ENCODE data around the gene LSS. TPM values are rescaled to one million over a fixed set of nuclear protein-coding genes. Genes with fewer than 3 reads are reported as not detected.

LSS gene
- total and polyA plus RNA-seq, 2 of the 4 experiments (the other 2 are of a cell fraction), result 43.4 to 58.1 TPM

DNA sequence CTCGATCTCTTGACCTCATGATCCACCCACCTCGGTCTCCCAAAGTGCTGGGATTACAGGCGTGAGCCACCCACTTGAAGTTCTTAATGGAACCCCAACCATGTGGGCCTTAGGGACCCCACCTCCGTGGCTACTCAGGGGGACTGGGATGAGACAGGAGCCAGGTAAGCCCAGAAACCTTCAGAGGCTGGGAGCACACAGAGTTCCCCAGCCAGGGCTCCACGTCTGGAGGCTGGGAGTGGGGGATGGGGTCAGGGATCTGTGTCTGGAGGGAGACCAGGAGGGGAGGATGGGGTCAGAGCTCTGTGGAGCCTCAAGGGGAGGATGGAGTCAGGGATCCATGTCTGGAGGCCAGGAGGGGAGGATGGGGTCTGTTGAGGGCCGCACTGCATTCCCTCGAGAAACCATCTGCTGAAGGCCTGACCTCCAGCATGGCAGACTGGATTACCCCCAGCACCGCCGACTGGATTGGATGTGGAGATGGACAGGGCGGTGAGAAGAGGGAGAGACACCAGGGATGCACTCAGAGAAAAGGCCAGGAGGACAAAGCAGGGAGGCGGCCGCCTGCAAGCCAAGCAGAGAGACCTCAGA, 71.1 kb downstream of the LSS start:
- H4K91ac ChIP-seq (ENCODE audit: insufficient read depth, low read depth, low read length), result no peak overlapping the region
- no peak overlapping the region for H2BK5ac ChIP-seq (ENCODE audit: low read depth, low read length, poor library complexity, severe bottlenecking)
- H4K20me1 ChIP-seq (ENCODE audit: insufficient read depth, low read length), result no peaks in the 10 kb centered on the region
- H3K4me3 ChIP-seq (ENCODE audit: insufficient read depth, low read depth, low read length), result no peak overlapping the region
- no peak overlapping the region for H3K18ac ChIP-seq (ENCODE audit: low read depth, low read length)
- H3K9me3 ChIP-seq (ENCODE audit: control insufficient read depth, insufficient read depth, low read length), result peaks cover 2% of the 10 kb centered on the region; the same call in 1 of the 2 replicates
- no peak overlapping the region for H3K4me2 ChIP-seq (ENCODE audit: low read depth, low read length)
- in situ Hi-C loops (cut with MboI; ENCODE audit: low sequenced_read_pairs) (no loop called here), intact Hi-C loops (cut with micrococcal nuclease) (no loop called here), dilution Hi-C loops (cut with HindIII; ENCODE audit: low sequenced_read_pairs, unreplicated experiment) (no loop called here)
- 0 out of 2 replicates have a peak, but pooled peaks cover 3% of the 10 kb centered on the region for H3K9me1 ChIP-seq (ENCODE audit: insufficient read depth, low read length)
- peaks cover 2% of the 10 kb centered on the region for H3K4me1 ChIP-seq (ENCODE audit: control insufficient read depth, insufficient read depth, low read length)
- H3K4ac ChIP-seq (ENCODE audit: low read depth, low read length), result no peak overlapping the region
- H2BK20ac ChIP-seq (ENCODE audit: low read depth, low read length), result no peak overlapping the region
- no peak overlapping the region for H4K8ac ChIP-seq (ENCODE audit: low read depth in 2 of 2, low read length in 2 of 2)
- no peak overlapping the region for H2BK15ac ChIP-seq (ENCODE audit: low read depth, low read length)
- BruUV-seq (replicated peaks), result no TSS peak
- no peak overlapping the region for H3K56ac ChIP-seq (ENCODE audit: extremely low read depth, insufficient read depth, low read length)
- H3K14ac ChIP-seq (replicated peaks; ENCODE audit: low read depth, low read length), result no peak overlapping the region
- ATAC-seq (ENCODE audit: low read depth), result no peak
- TF ChIP-seq, protein P1, sequence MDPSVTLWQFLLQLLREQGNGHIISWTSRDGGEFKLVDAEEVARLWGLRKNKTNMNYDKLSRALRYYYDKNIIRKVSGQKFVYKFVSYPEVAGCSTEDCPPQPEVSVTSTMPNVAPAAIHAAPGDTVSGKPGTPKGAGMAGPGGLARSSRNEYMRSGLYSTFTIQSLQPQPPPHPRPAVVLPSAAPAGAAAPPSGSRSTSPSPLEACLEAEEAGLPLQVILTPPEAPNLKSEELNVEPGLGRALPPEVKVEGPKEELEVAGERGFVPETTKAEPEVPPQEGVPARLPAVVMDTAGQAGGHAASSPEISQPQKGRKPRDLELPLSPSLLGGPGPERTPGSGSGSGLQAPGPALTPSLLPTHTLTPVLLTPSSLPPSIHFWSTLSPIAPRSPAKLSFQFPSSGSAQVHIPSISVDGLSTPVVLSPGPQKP (IDR thresholded peaks at IDR 0.05; ENCODE audit: borderline replicate concordance, low read depth, low read length), result no peak
- TF ChIP-seq POLR2A (IDR thresholded peaks at IDR 0.05; ENCODE audit: low read depth, low read length), result no peak
- no peak for TF ChIP-seq FOS (IDR thresholded peaks at IDR 0.05; ENCODE audit: low read depth, low read length)
- no peak for TF ChIP-seq SMC3 (IDR thresholded peaks at IDR 0.05; ENCODE audit: low read depth, low read length)
- TF ChIP-seq CEBPB (IDR thresholded peaks at IDR 0.05; ENCODE audit: low read depth, low read length), result no peak
- TF ChIP-seq MXI1 (IDR thresholded peaks at IDR 0.05; ENCODE audit: borderline replicate concordance, low read depth, low read length), result no peak
- no peak for TF ChIP-seq CHD1 (IDR thresholded peaks at IDR 0.05; ENCODE audit: low read depth, low read length)
- no peak for TF ChIP-seq NFE2L2 (IDR thresholded peaks at IDR 0.05; ENCODE audit: low read depth, low read length)
- TF ChIP-seq, protein P2, sequence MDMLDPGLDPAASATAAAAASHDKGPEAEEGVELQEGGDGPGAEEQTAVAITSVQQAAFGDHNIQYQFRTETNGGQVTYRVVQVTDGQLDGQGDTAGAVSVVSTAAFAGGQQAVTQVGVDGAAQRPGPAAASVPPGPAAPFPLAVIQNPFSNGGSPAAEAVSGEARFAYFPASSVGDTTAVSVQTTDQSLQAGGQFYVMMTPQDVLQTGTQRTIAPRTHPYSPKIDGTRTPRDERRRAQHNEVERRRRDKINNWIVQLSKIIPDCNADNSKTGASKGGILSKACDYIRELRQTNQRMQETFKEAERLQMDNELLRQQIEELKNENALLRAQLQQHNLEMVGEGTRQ (IDR thresholded peaks at IDR 0.05; ENCODE audit: low read depth, low read length), result no peak
- TF ChIP-seq RFX5 (IDR thresholded peaks at IDR 0.05; ENCODE audit: low read depth, low read length), result no peak
- TF ChIP-seq MAFK (IDR thresholded peaks at IDR 0.05; ENCODE audit: low read depth, low read length), result no peak
- TF ChIP-seq BHLHE40 (IDR thresholded peaks at IDR 0.05; ENCODE audit: low read depth, low read length), result no peak
- H3K27me3 ChIP-seq (ENCODE audit: control insufficient read depth, insufficient read depth, low read length), result no peaks in the 10 kb centered on the region
- no peak overlapping the region for H3K23ac ChIP-seq (ENCODE audit: low read depth, low read length)
- no peak for DNase-seq
- ChIA-PET CTCF (no interaction called here), POLR2A (ENCODE audit: unreplicated experiment) (no interaction called here)
- no peaks in the 10 kb centered on the region for H3K79me1 ChIP-seq (ENCODE audit: low read depth in 1 of 2, low read length in 2 of 2)
- no peak overlapping the region for H2AFZ ChIP-seq (replicated peaks; ENCODE audit: low read length, poor library complexity)
- no peak overlapping the region for H4K5ac ChIP-seq (ENCODE audit: low read depth, low read length)
- H3K27ac ChIP-seq (ENCODE audit: insufficient read depth, low read length), result no peak overlapping the region
- H2AK9ac ChIP-seq (replicated peaks; ENCODE audit: low read depth, low read length, poor library complexity), result no peak overlapping the region
- peaks cover 4% of the 10 kb centered on the region; the same call in 1 of the 2 replicates for H3K36me3 ChIP-seq (ENCODE audit: control insufficient read depth, insufficient read depth, low read length)
- H3K9ac ChIP-seq (ENCODE audit: low read depth, low read length), result no peak overlapping the region
- 71% methylated on average over 1 of the region's 12 CpGs; no CpG with 5 or more reads in 1 of the 2 experiments for WGBS, 2 experiments (ENCODE audit: extremely low coverage in 2 of 2, insufficient read length in 1 of 2)
- no peak overlapping the region for H2AK5ac ChIP-seq (ENCODE audit: low read depth, low read length)
- H2BK120ac ChIP-seq (ENCODE audit: low read depth, low read length), result no peak overlapping the region
